ENCODE data around the gene BLTP2. TPM values are rescaled to one million over a fixed set of nuclear protein-coding genes. Genes with fewer than 3 reads are reported as not detected.

Gene BLTP2
- total and polyA plus RNA-seq, 2 of the 13 experiments (the other 11 are each of a cell fraction or from before 2014, with no cell fraction given): 66.7 to 80.9 TPM

- no peak for TF ChIP-seq ESRRA (CRISPR knock-in tag; IDR thresholded peaks at IDR 0.05; ENCODE audit: low read depth)
- TF ChIP-seq KDM2A (CRISPR knock-in tag; IDR thresholded peaks at IDR 0.05; ENCODE audit: borderline replicate concordance, low read depth): peak; percentile 71; the same call in 1 of the 2 replicates
- TF ChIP-seq ZNF704 (CRISPR knock-in tag; IDR thresholded peaks at IDR 0.05; ENCODE audit: borderline replicate concordance): 0 out of 2 replicates have a peak, but pooled peaks have one; percentile 25
- TF ChIP-seq GABPB1 (CRISPR knock-in tag; IDR thresholded peaks at IDR 0.05): peak; percentile 99
- TF ChIP-seq RELA (CRISPR knock-in tag; IDR thresholded peaks at IDR 0.05): no peak
- no peak for TF ChIP-seq ZNF441 (CRISPR knock-in tag; IDR thresholded peaks at IDR 0.05; ENCODE audit: borderline replicate concordance)
- TF ChIP-seq PRDM10 (CRISPR knock-in tag; IDR thresholded peaks at IDR 0.05; ENCODE audit: low read depth): peak; percentile 89; the same call in 1 of the 2 replicates
- TF ChIP-seq PTBP1 (IDR thresholded peaks at IDR 0.05; ENCODE audit: low read depth, low read length, poor library complexity, severe bottlenecking): peak; percentile 62
- TF ChIP-seq NFKB2 (CRISPR knock-in tag; IDR thresholded peaks at IDR 0.05; ENCODE audit: borderline replicate concordance): peak; percentile 68; the same call in 1 of the 2 replicates
- TF ChIP-seq ZNF83 (CRISPR knock-in tag; IDR thresholded peaks at IDR 0.05; ENCODE audit: borderline replicate concordance): no peak
- TF ChIP-seq ZNF784 (CRISPR knock-in tag; IDR thresholded peaks at IDR 0.05; ENCODE audit: borderline replicate concordance): no peak
- TF ChIP-seq FOXK2 (IDR thresholded peaks at IDR 0.05): no peak
- peak; percentile 77; the same call in 1 of the 2 replicates for TF ChIP-seq ZHX2 (IDR thresholded peaks at IDR 0.05; ENCODE audit: low read depth)
- TF ChIP-seq ZHX2 (CRISPR knock-in tag; IDR thresholded peaks at IDR 0.05; ENCODE audit: borderline replicate concordance): no peak
- TF ChIP-seq ZNF34 (CRISPR knock-in tag; IDR thresholded peaks at IDR 0.05; ENCODE audit: borderline replicate concordance): 0 out of 2 replicates have a peak, but pooled peaks have one; percentile 49
Measured at GRCh38 chr17:28661635-28662526, 16.9 kb upstream of the BLTP2 start, which contains the start of the genes SDF2 and SUPT6H (continued).
